ENCODE measurements around the gene DGCR6.
"Not testable (repeated sequence)": the region's sequence is repeated elsewhere in the genome, so short reads cannot be mapped to it uniquely, and the experiment has no call there.

DNA sequence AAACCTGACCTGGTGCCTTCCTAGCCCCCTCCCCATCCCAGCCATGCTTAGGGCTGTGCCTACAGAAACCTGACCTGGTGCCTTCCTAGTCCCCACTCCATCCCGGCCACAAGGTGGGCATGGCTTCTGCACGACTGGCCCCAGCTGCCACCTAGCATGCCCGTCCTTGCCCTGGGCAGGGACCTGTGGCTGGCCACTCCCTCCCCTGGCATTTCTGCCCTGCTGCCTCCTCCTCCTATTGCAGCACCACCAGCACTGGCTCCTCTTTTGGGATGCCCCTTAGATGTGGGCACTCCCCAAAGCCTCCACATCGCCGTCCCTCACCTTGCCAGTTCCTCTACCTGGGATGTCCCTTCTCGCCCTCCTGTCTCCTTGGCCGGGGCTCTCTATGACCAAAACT is 28.6 kb downstream of the DGCR6 start:
- not testable (repeated sequence) for TF ChIP-seq EZH2 (IDR thresholded peaks at IDR 0.05; ENCODE audit: insufficient read depth, poor library complexity, severe bottlenecking); EZH2phosphoT487 (IDR thresholded peaks at IDR 0.05; ENCODE audit: insufficient read depth, low read depth)
